K562 (cell line): ENCODE results near the gene CCDC88C. TPM values are rescaled to one million over a fixed set of nuclear protein-coding genes. Genes with fewer than 3 reads are reported as not detected.

ENCODE experiments used
- ARID1B ChIP-seq: fragments of 450-650 bp; IDR thresholded peaks from 2 replicates; pipeline ENCODE4 v1.6.1; 2016; ENCODE audit warnings: antibody characterized with exemption, mild to moderate bottlenecking, inconsistent platforms
- GATAD2B ChIP-seq: fragments of 450-650 bp; IDR thresholded peaks from 2 replicates; pipeline ENCODE4 v1.6.1; 2017; ENCODE audit warnings: mild to moderate bottlenecking, borderline replicate concordance
- MCM5 ChIP-seq: fragments of 450-650 bp; IDR thresholded peaks from 2 replicates; pipeline ENCODE4 v1.6.1; 2016; ENCODE audit warnings: low read depth
- NFRKB ChIP-seq: fragments of 450-650 bp; IDR thresholded peaks from 2 replicates; pipeline ENCODE4 v1.6.1; 2016; ENCODE audit warnings: low read depth
- PRMT5 ChIP-seq: sonication (generic); formaldehyde crosslinking; IDR thresholded peaks from 2 replicates; pipeline ENCODE4 v1.5.0; 2020; ENCODE audit warnings: missing genetic modification reagents
- RBM25 ChIP-seq: fragments of 200-400 bp; formaldehyde crosslinking; IDR thresholded peaks from 2 replicates; pipeline ENCODE4 v1.6.1; 2018; ENCODE audit warnings: low read length, low read depth, moderate library complexity; ENCODE audit not compliant: severe bottlenecking
- ZKSCAN8 ChIP-seq: fragments of 200-800 bp; sonication (Bioruptor generic); IDR thresholded peaks from 2 replicates; pipeline ENCODE4 v1.6.1; 2016; ENCODE audit warnings: missing genetic modification characterization, missing compliant biosample characterization
- polyA plus RNA-seq, 8 experiments: library from polyadenylated mRNA; depleted of rRNA in 4 of 8; stranded (reverse) in 5 of 8; unstranded in 3 of 8; fragments of >200 nt; fragmentation: Nextera tagmentation in 2 of 8; fragmentation: Illumina TruSeq in 1 of 8; extraction: Ambion mirVana in 2 of 8; extraction: Trizol in 1 of 8; gene quantifications; 2 replicates each; pipeline versions ENCODE4 v1.2.1 to v1.2.3, GENCODE V29; 2011 to 2014; ENCODE audit warnings: inconsistent platforms in 1 of 8, missing spikeins in 1 of 8
- total RNA-seq, 7 experiments: library from RNA; depleted of rRNA in 6 of 7; stranded (reverse); fragments of >200 nt in 6 of 7; fragmentation: Illumina TruSeq in 2 of 7; extraction: Trizol in 2 of 7; gene quantifications; 2 replicates each; pipeline versions ENCODE4 v1.2.1 to v1.2.3, GENCODE V29; 2011 to 2021; ENCODE audit warnings: low replicate concordance in 1 of 7
- TF ChIP-seq, protein P1 (sequence below): sonication (generic); formaldehyde crosslinking; IDR thresholded peaks from 2 replicates; pipeline ENCODE4 v1.8.1; 2023; ENCODE audit warnings: mild to moderate bottlenecking, missing genetic modification reagents
- TF ChIP-seq, protein P2 (sequence below): sonication (generic); formaldehyde crosslinking; IDR thresholded peaks from 2 replicates; pipeline ENCODE4 v1.8.0; 2023; ENCODE audit warnings: mild to moderate bottlenecking, missing genetic modification reagents

Gene CCDC88C
- total and polyA plus RNA-seq, 9 of the 15 experiments (the other 6 are each of a cell fraction or from before 2014, with no cell fraction given) = 0.62 to 22.5 (median 10.7) TPM

DNA sequence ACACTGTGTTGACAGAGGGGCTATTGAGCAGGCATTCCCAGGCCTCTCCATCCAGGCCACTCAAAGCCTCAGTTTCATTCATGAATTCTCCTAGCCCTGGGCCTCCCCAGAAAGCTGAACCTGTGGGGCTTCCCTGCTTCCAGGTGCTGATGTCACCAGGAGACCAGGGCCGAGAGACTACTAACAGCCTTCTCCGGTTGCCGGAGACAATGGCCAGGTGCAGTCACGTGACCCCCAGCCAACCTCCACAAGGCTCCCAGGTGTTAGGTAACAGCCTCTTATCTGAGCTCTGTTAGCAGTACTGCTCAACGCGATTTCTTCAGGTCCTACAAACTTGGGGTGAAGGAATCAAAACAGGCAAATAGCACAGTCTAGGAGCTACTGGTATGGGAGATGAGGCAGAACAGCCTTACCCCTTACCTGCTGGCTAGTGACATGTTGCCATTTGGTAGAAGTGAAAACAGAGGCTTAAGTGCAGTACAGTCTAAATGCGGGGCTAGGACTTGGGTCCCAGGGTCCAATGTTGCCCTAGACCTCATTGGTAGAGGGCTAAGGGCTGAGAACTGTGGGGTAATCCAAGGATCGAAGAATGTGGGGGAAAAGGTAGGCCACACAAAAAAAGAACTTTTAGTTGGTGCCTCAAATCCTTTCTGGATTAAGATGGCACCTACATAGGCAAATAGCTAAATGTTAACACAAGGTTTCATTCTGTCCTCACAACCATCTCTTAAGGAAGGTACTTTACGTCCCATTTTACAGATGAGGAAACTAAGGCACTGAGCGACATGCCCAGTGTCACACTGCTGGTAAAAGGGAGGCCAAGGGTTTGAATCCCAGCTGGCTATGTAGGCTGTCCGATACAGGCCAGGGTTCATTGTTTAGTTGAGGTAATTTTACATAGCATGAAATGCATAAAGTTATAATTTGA, 3.8 kb downstream of the CCDC88C start (continued):
- TF ChIP-seq, protein P1, sequence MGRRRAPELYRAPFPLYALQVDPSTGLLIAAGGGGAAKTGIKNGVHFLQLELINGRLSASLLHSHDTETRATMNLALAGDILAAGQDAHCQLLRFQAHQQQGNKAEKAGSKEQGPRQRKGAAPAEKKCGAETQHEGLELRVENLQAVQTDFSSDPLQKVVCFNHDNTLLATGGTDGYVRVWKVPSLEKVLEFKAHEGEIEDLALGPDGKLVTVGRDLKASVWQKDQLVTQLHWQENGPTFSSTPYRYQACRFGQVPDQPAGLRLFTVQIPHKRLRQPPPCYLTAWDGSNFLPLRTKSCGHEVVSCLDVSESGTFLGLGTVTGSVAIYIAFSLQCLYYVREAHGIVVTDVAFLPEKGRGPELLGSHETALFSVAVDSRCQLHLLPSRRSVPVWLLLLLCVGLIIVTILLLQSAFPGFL (CRISPR knock-in tag) = no peak
- no peak for TF ChIP-seq ARID1B
- TF ChIP-seq RBM25 = peak; percentile 67
- TF ChIP-seq ZKSCAN8 (CRISPR knock-in tag) = no peak
- no peak for TF ChIP-seq GATAD2B
- TF ChIP-seq MCM5 = no peak
- no peak for TF ChIP-seq NFRKB
- TF ChIP-seq, protein P2, sequence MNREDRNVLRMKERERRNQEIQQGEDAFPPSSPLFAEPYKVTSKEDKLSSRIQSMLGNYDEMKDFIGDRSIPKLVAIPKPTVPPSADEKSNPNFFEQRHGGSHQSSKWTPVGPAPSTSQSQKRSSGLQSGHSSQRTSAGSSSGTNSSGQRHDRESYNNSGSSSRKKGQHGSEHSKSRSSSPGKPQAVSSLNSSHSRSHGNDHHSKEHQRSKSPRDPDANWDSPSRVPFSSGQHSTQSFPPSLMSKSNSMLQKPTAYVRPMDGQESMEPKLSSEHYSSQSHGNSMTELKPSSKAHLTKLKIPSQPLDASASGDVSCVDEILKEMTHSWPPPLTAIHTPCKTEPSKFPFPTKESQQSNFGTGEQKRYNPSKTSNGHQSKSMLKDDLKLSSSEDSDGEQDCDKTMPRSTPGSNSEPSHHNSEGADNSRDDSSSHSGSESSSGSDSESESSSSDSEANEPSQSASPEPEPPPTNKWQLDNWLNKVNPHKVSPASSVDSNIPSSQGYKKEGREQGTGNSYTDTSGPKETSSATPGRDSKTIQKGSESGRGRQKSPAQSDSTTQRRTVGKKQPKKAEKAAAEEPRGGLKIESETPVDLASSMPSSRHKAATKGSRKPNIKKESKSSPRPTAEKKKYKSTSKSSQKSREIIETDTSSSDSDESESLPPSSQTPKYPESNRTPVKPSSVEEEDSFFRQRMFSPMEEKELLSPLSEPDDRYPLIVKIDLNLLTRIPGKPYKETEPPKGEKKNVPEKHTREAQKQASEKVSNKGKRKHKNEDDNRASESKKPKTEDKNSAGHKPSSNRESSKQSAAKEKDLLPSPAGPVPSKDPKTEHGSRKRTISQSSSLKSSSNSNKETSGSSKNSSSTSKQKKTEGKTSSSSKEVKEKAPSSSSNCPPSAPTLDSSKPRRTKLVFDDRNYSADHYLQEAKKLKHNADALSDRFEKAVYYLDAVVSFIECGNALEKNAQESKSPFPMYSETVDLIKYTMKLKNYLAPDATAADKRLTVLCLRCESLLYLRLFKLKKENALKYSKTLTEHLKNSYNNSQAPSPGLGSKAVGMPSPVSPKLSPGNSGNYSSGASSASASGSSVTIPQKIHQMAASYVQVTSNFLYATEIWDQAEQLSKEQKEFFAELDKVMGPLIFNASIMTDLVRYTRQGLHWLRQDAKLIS (CRISPR knock-in tag) = no peak
- TF ChIP-seq PRMT5 (CRISPR knock-in tag) = no peak
